Endothelial cell (in vitro differentiated cells): ENCODE measurements around the gene PPP1R9A. TPM values are rescaled to one million over a fixed set of nuclear protein-coding genes. Genes with fewer than 3 reads are reported as not detected.

Experiments used
- DNase-seq: peaks from one replicate; pipeline ENCODE4 v3.0.0; 2021; ENCODE audit warnings: low spot score
- H3K27ac Mint-ChIP-seq: one replicate; pipeline ENCODE4 v1.8.0; 2021; ENCODE audit warnings: mixed read lengths, inconsistent platforms; ENCODE audit not compliant: unreplicated experiment
- H3K27me3 Mint-ChIP-seq: one replicate; pipeline ENCODE4 v1.8.0; 2021; ENCODE audit warnings: mild to moderate bottlenecking, moderate library complexity, mixed read lengths, inconsistent platforms; ENCODE audit not compliant: unreplicated experiment
- H3K36me3 Mint-ChIP-seq: one replicate; pipeline ENCODE4 v1.8.0; 2021; ENCODE audit warnings: mild to moderate bottlenecking, low read depth, mixed read lengths, inconsistent platforms; ENCODE audit not compliant: unreplicated experiment
- H3K4me1 Mint-ChIP-seq: one replicate; pipeline ENCODE4 v1.8.0; 2021; ENCODE audit warnings: mild to moderate bottlenecking, mixed read lengths, inconsistent platforms; ENCODE audit not compliant: unreplicated experiment
- H3K4me3 Mint-ChIP-seq: one replicate; pipeline ENCODE4 v1.8.0; 2021; ENCODE audit warnings: mild to moderate bottlenecking, mixed read lengths, inconsistent platforms; ENCODE audit not compliant: unreplicated experiment
- H3K9me3 Mint-ChIP-seq: one replicate; pipeline ENCODE4 v1.8.0; 2021; ENCODE audit warnings: mixed read lengths, inconsistent platforms; ENCODE audit not compliant: unreplicated experiment
- CTCF ChIP-seq: fragments of 200-600 bp; sonication (generic); IDR thresholded peaks from one replicate; pipeline ENCODE4 v1.5.0; 2021; ENCODE audit warnings: antibody characterized with exemption; ENCODE audit not compliant: unreplicated experiment
- total RNA-seq: library from RNA; stranded (reverse); fragmentation: NEBNext Ultra II Directional; extraction: Animal tissue kit (Norgen Biotek cat#: 25700); gene quantifications from one replicate; pipeline ENCODE4 v1.2.1, GENCODE V29; 2021; ENCODE audit not compliant: unreplicated experiment

The PPP1R9A gene
- total RNA-seq, 1 donor from 2014 or later, result 22.2 TPM

GRCh38 chr7:95267754-95268153, 360.4 kb downstream of the PPP1R9A start:
- DNase-seq, result no peak
- no peak overlapping the region for H3K27ac Mint-ChIP-seq
- H3K36me3 Mint-ChIP-seq, result no peaks in the 10 kb centered on the region
- no peaks in the 10 kb centered on the region for H3K27me3 Mint-ChIP-seq
- no peaks in the 10 kb centered on the region for H3K4me1 Mint-ChIP-seq
- H3K4me3 Mint-ChIP-seq, result no peak overlapping the region
- TF ChIP-seq CTCF, result no peak
- H3K9me3 Mint-ChIP-seq, result no peaks in the 10 kb centered on the region

- TF ChIP-seq CTCF, result no peak
- no peak overlapping the region for H3K4me3 Mint-ChIP-seq
- H3K27ac Mint-ChIP-seq, result no peak overlapping the region
- no peaks in the 10 kb centered on the region for H3K9me3 Mint-ChIP-seq
- H3K36me3 Mint-ChIP-seq, result no peaks in the 10 kb centered on the region
- H3K4me1 Mint-ChIP-seq, result no peaks in the 10 kb centered on the region
- no peak for DNase-seq
- H3K27me3 Mint-ChIP-seq, result no peaks in the 10 kb centered on the region
Measured at GRCh38 chr7:95269640-95270039, 362.2 kb downstream of the PPP1R9A start.

DNA sequence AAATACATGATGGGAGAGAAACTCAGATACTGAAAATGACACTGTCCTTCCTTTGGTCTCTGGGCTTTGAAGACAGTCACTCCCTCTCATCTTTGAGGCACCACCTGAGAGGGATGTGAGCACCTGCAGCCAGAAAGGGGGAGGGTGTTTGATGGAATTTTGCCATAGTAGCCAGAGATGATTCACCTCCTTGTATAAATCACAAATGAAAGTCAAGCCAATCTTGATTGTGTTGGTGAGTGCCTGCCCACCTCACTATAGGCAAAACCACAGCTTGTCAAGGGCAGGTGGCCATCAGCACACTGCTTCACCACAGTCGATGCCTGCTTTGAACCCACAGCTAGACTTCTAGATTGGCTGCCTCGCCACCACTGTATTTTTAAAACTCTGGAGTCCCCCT, 368.7 kb downstream of the PPP1R9A start:
- no peak for TF ChIP-seq CTCF
- Mint-ChIP-seq H3K4me3 (no peak overlapping the region), H3K27ac (no peak overlapping the region), H3K4me1 (peaks cover 2% of the 10 kb centered on the region), H3K27me3 (no peaks in the 10 kb centered on the region), H3K9me3 (no peaks in the 10 kb centered on the region), H3K36me3 (no peaks in the 10 kb centered on the region)
- DNase-seq, result no peak

GRCh38 chr7:95279417-95279816, 372.0 kb downstream of the PPP1R9A start:
- H3K4me1 Mint-ChIP-seq, result peaks cover 5% of the 10 kb centered on the region
- no peak overlapping the region for H3K27ac Mint-ChIP-seq
- no peak overlapping the region for H3K4me3 Mint-ChIP-seq
- no peak for TF ChIP-seq CTCF
- H3K36me3 Mint-ChIP-seq, result no peaks in the 10 kb centered on the region
- H3K27me3 Mint-ChIP-seq, result no peaks in the 10 kb centered on the region
- no peak for DNase-seq
- H3K9me3 Mint-ChIP-seq, result no peaks in the 10 kb centered on the region

DNA sequence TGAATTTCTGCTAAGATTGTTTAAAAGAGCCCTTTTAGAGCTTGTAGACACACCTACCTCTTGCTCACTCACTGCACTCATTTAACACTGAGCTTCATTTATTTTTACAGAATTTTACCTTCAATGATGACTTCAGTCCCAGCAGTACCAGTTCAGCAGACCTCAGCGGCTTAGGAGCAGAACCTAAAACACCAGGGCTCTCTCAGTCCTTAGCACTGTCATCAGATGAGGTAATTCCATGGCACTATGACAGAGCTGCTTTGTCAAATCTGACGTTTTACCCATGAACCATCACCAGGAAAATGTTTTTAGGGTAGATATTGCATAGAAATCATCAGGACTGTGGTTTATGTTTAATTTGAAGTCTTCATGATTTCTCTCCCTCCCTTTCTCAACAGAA, 378.7 kb downstream of the PPP1R9A start:
- H3K27ac Mint-ChIP-seq, result no peak overlapping the region
- no peaks in the 10 kb centered on the region for H3K9me3 Mint-ChIP-seq
- peaks cover 2% of the 10 kb centered on the region for H3K27me3 Mint-ChIP-seq
- no peak overlapping the region for H3K4me3 Mint-ChIP-seq
- H3K4me1 Mint-ChIP-seq, result peaks cover 12% of the 10 kb centered on the region
- DNase-seq, result no peak
- no peaks in the 10 kb centered on the region for H3K36me3 Mint-ChIP-seq
- TF ChIP-seq CTCF, result no peak
